ENCODE measurements around the gene RBM19.

Gene RBM19

GRCh38 chr12:113919791-113920190 is 46.3 kb downstream of the RBM19 start:
- no peak overlapping the region for H3K4me3 ChIP-seq (ENCODE audit: low read depth, low read length)
- no peak for TF ChIP-seq CTCF (IDR thresholded peaks at IDR 0.05; ENCODE audit: borderline replicate concordance, insufficient read depth, low read depth, low read length)

- H3K4me3 ChIP-seq (ENCODE audit: low read depth, low read length) = no peak overlapping the region
- no peak for TF ChIP-seq CTCF (IDR thresholded peaks at IDR 0.05; ENCODE audit: borderline replicate concordance, insufficient read depth, low read depth, low read length)
Measured at GRCh38 chr12:113918306-113918705, 47.8 kb downstream of the RBM19 start.

- no peak overlapping the region for H3K4me3 ChIP-seq (ENCODE audit: low read depth, low read length)
- TF ChIP-seq CTCF (IDR thresholded peaks at IDR 0.05; ENCODE audit: borderline replicate concordance, insufficient read depth, low read depth, low read length) = no peak
Measured at GRCh38 chr12:113917393-113917792, 48.7 kb downstream of the RBM19 start.

- no peak overlapping the region for H3K4me3 ChIP-seq (ENCODE audit: low read depth, low read length)
- TF ChIP-seq CTCF (IDR thresholded peaks at IDR 0.05; ENCODE audit: borderline replicate concordance, insufficient read depth, low read depth, low read length) = no peak
Measured at GRCh38 chr12:113914806-113915205, 51.3 kb downstream of the RBM19 start.

- no peak for TF ChIP-seq CTCF (IDR thresholded peaks at IDR 0.05; ENCODE audit: borderline replicate concordance, insufficient read depth, low read depth, low read length)
- no peak overlapping the region for H3K4me3 ChIP-seq (ENCODE audit: low read depth, low read length)
Measured at GRCh38 chr12:113914176-113914575, 51.9 kb downstream of the RBM19 start.

GRCh38 chr12:113912760-113913329 is 53.3 kb downstream of the RBM19 start:
- H3K4me3 ChIP-seq (ENCODE audit: low read depth, low read length) = no peak overlapping the region
- TF ChIP-seq CTCF (IDR thresholded peaks at IDR 0.05; ENCODE audit: borderline replicate concordance, insufficient read depth, low read depth, low read length) = peak; percentile 83

- no peak overlapping the region for H3K4me3 ChIP-seq (ENCODE audit: low read depth, low read length)
- no peak for TF ChIP-seq CTCF (IDR thresholded peaks at IDR 0.05; ENCODE audit: borderline replicate concordance, insufficient read depth, low read depth, low read length)
Measured at GRCh38 chr12:113911971-113912759, 54.0 kb downstream of the RBM19 start.
